H9 (cell line): ENCODE data around the gene CHMP2A. TPM values are rescaled to one million over a fixed set of nuclear protein-coding genes. Genes with fewer than 3 reads are reported as not detected.

Source experiments
- DNase-seq: peaks from one replicate; pipeline ENCODE4 v3.0.0-alpha.2; 2017
- H2AFZ ChIP-seq: one replicate; pipeline ENCODE4 v1.6.1; 2013; ENCODE audit warnings: mild to moderate bottlenecking, low read length, control low read depth, moderate library complexity
- H2AK5ac ChIP-seq: 2 replicates; pipeline ENCODE4 v1.6.1; 2013; ENCODE audit warnings: low read length, control low read depth, mixed read lengths; ENCODE audit not compliant: insufficient read length
- H2BK120ac ChIP-seq: one replicate; pipeline ENCODE4 v1.6.1; 2013; ENCODE audit warnings: low read depth, mild to moderate bottlenecking, low read length, control low read depth, inconsistent platforms; ENCODE audit not compliant: poor library complexity, severe bottlenecking
- H2BK12ac ChIP-seq: 2 replicates; pipeline ENCODE4 v1.6.1; 2013; ENCODE audit warnings: low read length, control low read depth, mixed read lengths, low read depth; ENCODE audit not compliant: insufficient read length
- H2BK15ac ChIP-seq: 2 replicates; pipeline ENCODE4 v1.6.1; 2013; ENCODE audit warnings: low read depth, low read length, control low read depth
- H2BK20ac ChIP-seq: one replicate; pipeline ENCODE4 v1.6.1; 2013; ENCODE audit warnings: low read depth, mild to moderate bottlenecking, low read length, control low read depth, inconsistent platforms; ENCODE audit not compliant: poor library complexity, severe bottlenecking
- H2BK5ac ChIP-seq: 2 replicates; pipeline ENCODE4 v1.6.1; 2013; ENCODE audit warnings: low read length, control low read depth, mixed read lengths; ENCODE audit not compliant: insufficient read length
- H3K14ac ChIP-seq: 2 replicates; pipeline ENCODE4 v1.6.1; 2013; ENCODE audit warnings: low read length, control low read depth; ENCODE audit not compliant: insufficient read depth
- H3K18ac ChIP-seq: 2 replicates; pipeline ENCODE4 v1.6.1; 2013; ENCODE audit warnings: low read depth, mild to moderate bottlenecking, mixed read lengths, low read length, control low read depth; ENCODE audit not compliant: insufficient read length
- H3K23ac ChIP-seq: 2 replicates; pipeline ENCODE4 v1.6.1; 2013; ENCODE audit warnings: low read length, control low read depth, mixed read lengths, low read depth; ENCODE audit not compliant: insufficient read length
- H3K23me2 ChIP-seq: 2 replicates; pipeline ENCODE4 v1.6.1; 2013; ENCODE audit warnings: low read depth, mild to moderate bottlenecking, mixed read lengths, low read length, control low read depth; ENCODE audit not compliant: insufficient read length, poor library complexity, severe bottlenecking
- H3K27ac ChIP-seq: 2 replicates; pipeline ENCODE4 v1.5.1; 2013; ENCODE audit warnings: low read length, control low read depth, mixed read lengths, low read depth; ENCODE audit not compliant: insufficient read length
- H3K27me3 ChIP-seq: 2 replicates; pipeline ENCODE4 v1.6.1; 2013; ENCODE audit warnings: low read length, control low read depth, inconsistent platforms; ENCODE audit not compliant: insufficient read depth
- H3K4ac ChIP-seq: 2 replicates; pipeline ENCODE4 v1.6.1; 2013; ENCODE audit warnings: low read depth, mild to moderate bottlenecking, control low read depth, inconsistent platforms, low read length, moderate library complexity
- H3K4me1 ChIP-seq: 2 replicates; pipeline ENCODE4 v1.6.1; 2013; ENCODE audit warnings: low read length, control low read depth, inconsistent platforms; ENCODE audit not compliant: insufficient read depth
- H3K4me2 ChIP-seq: 2 replicates; pipeline ENCODE4 v1.6.1; 2013; ENCODE audit warnings: low read length, control low read depth, mixed read lengths; ENCODE audit not compliant: insufficient read length, insufficient read depth
- H3K56ac ChIP-seq: 2 replicates; pipeline ENCODE4 v1.6.1; 2013; ENCODE audit warnings: low read depth, mild to moderate bottlenecking, mixed read lengths, low read length, control low read depth; ENCODE audit not compliant: insufficient read length
- H3K79me1 ChIP-seq: 2 replicates; pipeline ENCODE4 v1.6.1; 2013; ENCODE audit warnings: low read depth, mild to moderate bottlenecking, moderate library complexity, low read length, control low read depth, inconsistent platforms; ENCODE audit not compliant: insufficient read depth, poor library complexity, severe bottlenecking
- H3K79me2 ChIP-seq: 2 replicates; pipeline ENCODE4 v1.6.1; 2013; ENCODE audit warnings: low read length, control low read depth, inconsistent platforms; ENCODE audit not compliant: insufficient read depth
- H3K9ac ChIP-seq: 2 replicates; pipeline ENCODE4 v1.6.1; 2013; ENCODE audit warnings: low read length, control low read depth, mixed read lengths; ENCODE audit not compliant: insufficient read length; ENCODE audit errors: extremely low read depth
- H3K9me3 ChIP-seq: one replicate; pipeline ENCODE4 v1.6.1; 2013; ENCODE audit warnings: low read depth, low read length, inconsistent platforms; ENCODE audit not compliant: control insufficient read depth
- H3T11ph ChIP-seq: one replicate; pipeline ENCODE4 v1.6.1; 2013; ENCODE audit warnings: mild to moderate bottlenecking, low read length, control low read depth, inconsistent platforms
- H4K20me1 ChIP-seq: one replicate; pipeline ENCODE4 v1.6.1; 2013; ENCODE audit not compliant: control insufficient read depth, insufficient read length, insufficient read depth
- H4K5ac ChIP-seq: 2 replicates; pipeline ENCODE4 v1.6.1; 2013; ENCODE audit warnings: low read depth, mild to moderate bottlenecking, mixed read lengths, low read length, control low read depth; ENCODE audit not compliant: insufficient read length
- H4K8ac ChIP-seq: replicated peaks from 2 replicates; pipeline ENCODE4 v1.6.1; 2013; ENCODE audit warnings: low read length, control low read depth, mixed read lengths, low read depth; ENCODE audit not compliant: insufficient read length
- H4K91ac ChIP-seq: 2 replicates; pipeline ENCODE4 v1.6.1; 2013; ENCODE audit warnings: low read depth, mild to moderate bottlenecking, moderate library complexity, mixed read lengths, low read length, control low read depth; ENCODE audit not compliant: insufficient read length
- H3K27ac Mint-ChIP-seq, 3 experiments: 2 replicates in 2 of 3; 3 replicates in 1 of 3; pipeline ENCODE4 v1.8.0; 2020 to 2021; ENCODE audit warnings: mixed read lengths in 3 of 3, mild to moderate bottlenecking in 1 of 3, moderate library complexity in 1 of 3
- H3K27me3 Mint-ChIP-seq: 2 replicates; pipeline ENCODE4 v1.8.0; 2021; ENCODE audit warnings: low read depth, mild to moderate bottlenecking, moderate library complexity, mixed read lengths
- H3K36me3 Mint-ChIP-seq, 3 experiments: 2 replicates in 2 of 3; 3 replicates in 1 of 3; pipeline ENCODE4 v1.8.0; 2020 to 2021; ENCODE audit warnings: low read depth in 3 of 3, mixed read lengths in 3 of 3; ENCODE audit not compliant: insufficient read depth in 1 of 3
- H3K4me1 Mint-ChIP-seq, 2 experiments: 2 replicates each; pipeline ENCODE4 v1.8.0; 2020; ENCODE audit warnings: mixed read lengths in 2 of 2
- H3K4me3 Mint-ChIP-seq, 2 experiments: 2 replicates in 1 of 2; 3 replicates in 1 of 2; pipeline ENCODE4 v1.8.0; 2020 to 2021; ENCODE audit warnings: mild to moderate bottlenecking in 2 of 2, mixed read lengths in 2 of 2, moderate library complexity in 1 of 2
- H3K9me3 Mint-ChIP-seq, 2 experiments: 2 replicates in 1 of 2; 3 replicates in 1 of 2; pipeline ENCODE4 v1.8.0; 2020; ENCODE audit warnings: mild to moderate bottlenecking in 2 of 2, mixed read lengths in 2 of 2, moderate library complexity in 1 of 2
- CTCF ChIP-seq: fragments of 200-600 bp; sonication (generic); conservative IDR thresholded peaks from 3 replicates; pipeline ENCODE4 v1.8.0; 2021; ENCODE audit warnings: antibody characterized with exemption, mild to moderate bottlenecking
- WGBS: extraction: QIAGEN DNeasy Blood & Tissue Kit; methylation state at CpG from one replicate; pipeline ENCODE4 v1.1.7; 2013; ENCODE audit warnings: missing lambda C conversion rate, low lambda C conversion rate, mixed read lengths; ENCODE audit not compliant: insufficient read length; ENCODE audit errors: extremely low coverage; 5-methylcytosine and 5-hydroxymethylcytosine counted together
- total RNA-seq: library from RNA; stranded (reverse); gene quantifications from 2 replicates; pipeline ENCODE4 v1.2.1, GENCODE V29; 2021

The CHMP2A gene
- total RNA-seq, 1 experiment from 2014 or later, result 109 TPM

GRCh38 chr19:58513694-58514563, 41.0 kb downstream of the CHMP2A start:
- peak; percentile 99 for TF ChIP-seq CTCF
- H3K4me2 ChIP-seq, result peak overlapping the region; percentile 61
- no peak overlapping the region for H2BK5ac ChIP-seq
- no peak overlapping the region for H3K4ac ChIP-seq
- peak overlapping the region; percentile 47 for H3K9ac ChIP-seq
- no peak overlapping the region for H3K27ac ChIP-seq
- WGBS, result no CpG with 5 or more reads among the region's 66 CpGs
- no peak overlapping the region for H3K23ac ChIP-seq
- no peak overlapping the region for H3K56ac ChIP-seq
- Mint-ChIP-seq H3K9me3 (no peaks in the 10 kb centered on the region), H3K27me3 (peaks cover 3% of the 10 kb centered on the region), H3K27ac (peak overlapping the region; percentile 91 to 97 (median 93)), H3K4me3 (peak overlapping the region; percentile 70 to 85), H3K36me3 (peaks cover 9 to 19% (median 13%) of the 10 kb centered on the region in 3 experiments; a peak in 6 of 7 replicates), H3K4me1 (peaks cover 28 to 30% of the 10 kb centered on the region in 2 experiments)
- H3K23me2 ChIP-seq, result peaks cover 10% of the 10 kb centered on the region
- DNase-seq, result peak; percentile 95
- H2BK20ac ChIP-seq, result no peak overlapping the region
- no peaks in the 10 kb centered on the region for H3K27me3 ChIP-seq
- H3T11ph ChIP-seq, result no peak overlapping the region
- no peak overlapping the region for H4K91ac ChIP-seq
- no peaks in the 10 kb centered on the region; the same call in 1 of the 2 replicates for H3K4me1 ChIP-seq
- no peaks in the 10 kb centered on the region for H3K9me3 ChIP-seq
- H2BK12ac ChIP-seq, result no peak overlapping the region
- H3K79me2 ChIP-seq, result peaks cover 2% of the 10 kb centered on the region; the same call in 1 of the 2 replicates
- no peak overlapping the region for H2BK120ac ChIP-seq
- H2AFZ ChIP-seq, result no peak overlapping the region
- no peak overlapping the region for H4K5ac ChIP-seq
- H4K20me1 ChIP-seq, result no peaks in the 10 kb centered on the region
- H3K79me1 ChIP-seq, result no peaks in the 10 kb centered on the region
- H2BK15ac ChIP-seq, result no peak overlapping the region
- H2AK5ac ChIP-seq, result no peak overlapping the region
- H3K18ac ChIP-seq, result no peak overlapping the region
- peak overlapping the region; percentile 28; the same call in 1 of the 2 replicates for H3K14ac ChIP-seq
- no peak overlapping the region for H4K8ac ChIP-seq
